Type B pancreatic cell (in vitro differentiated cells): ENCODE data around the gene UMAD1. TPM values are rescaled to one million over a fixed set of nuclear protein-coding genes. Genes with fewer than 3 reads are reported as not detected.

Experiments used
- DNase-seq: peaks from one replicate; pipeline ENCODE4 v3.0.0; 2021; ENCODE audit warnings: mixed read lengths; ENCODE audit not compliant: unreplicated experiment; ENCODE audit errors: extremely low spot score
- H3K27ac Mint-ChIP-seq: 2 replicates; pipeline ENCODE4 v1.8.0; 2021; ENCODE audit warnings: mild to moderate bottlenecking, mixed read lengths
- H3K27me3 Mint-ChIP-seq: 2 replicates; pipeline ENCODE4 v1.8.0; 2021; ENCODE audit warnings: mixed read lengths
- H3K36me3 Mint-ChIP-seq: 2 replicates; pipeline ENCODE4 v1.8.0; 2021; ENCODE audit warnings: mixed read lengths
- H3K4me1 Mint-ChIP-seq: one replicate; pipeline ENCODE4 v1.8.0; 2021; ENCODE audit warnings: mixed read lengths; ENCODE audit not compliant: unreplicated experiment
- H3K4me3 Mint-ChIP-seq: 2 replicates; pipeline ENCODE4 v1.8.0; 2021; ENCODE audit warnings: mild to moderate bottlenecking, mixed read lengths
- H3K9me3 Mint-ChIP-seq: 2 replicates; pipeline ENCODE4 v1.8.0; 2021; ENCODE audit warnings: mixed read lengths
- CTCF ChIP-seq: fragments of 200-600 bp; sonication (generic); conservative IDR thresholded peaks from 2 replicates; pipeline ENCODE4 v1.5.0; 2021; ENCODE audit warnings: antibody characterized with exemption, mild to moderate bottlenecking
- total RNA-seq: library from RNA; stranded (reverse); gene quantifications from 2 replicates; pipeline ENCODE4 v1.2.1, GENCODE V29; 2021; ENCODE audit warnings: low replicate concordance

Gene UMAD1
- total RNA-seq, 1 donor from 2014 or later: 9.0 TPM

- Mint-ChIP-seq H3K9me3 (peaks cover 6% of the 10 kb centered on the region), H3K36me3 (no peaks in the 10 kb centered on the region), H3K4me1 (peaks cover 13% of the 10 kb centered on the region), H3K27ac (no peak overlapping the region), H3K4me3 (no peak overlapping the region), H3K27me3 (no peaks in the 10 kb centered on the region)
- no peak for DNase-seq
- TF ChIP-seq CTCF: no peak
These were observed 283.3 kb downstream of the UMAD1 start for GRCh38 chr7:7923818-7924217.

- DNase-seq: no peak
- TF ChIP-seq CTCF: no peak
- H3K9me3 Mint-ChIP-seq: peaks cover 6% of the 10 kb centered on the region
- H3K27ac Mint-ChIP-seq: no peak overlapping the region
- no peaks in the 10 kb centered on the region for H3K36me3 Mint-ChIP-seq
- peaks cover 13% of the 10 kb centered on the region for H3K4me1 Mint-ChIP-seq
- H3K27me3 Mint-ChIP-seq: no peaks in the 10 kb centered on the region
- no peak overlapping the region for H3K4me3 Mint-ChIP-seq
These were observed 283.8 kb downstream of the UMAD1 start for GRCh38 chr7:7924303-7924702.

Other genes starting within 250 kb of the UMAD1 start
- 0.76 and 3.3 TPM in 2 replicates for gene COL28A1, start 104.9 kb upstream of the UMAD1 start, total RNA-seq
- gene MIOS, start 73.9 kb upstream of the UMAD1 start, total RNA-seq: 43.6 and 49.9 TPM in 2 replicates
- 27.3 and 42.3 TPM in 2 replicates for gene RPA3, start 77.9 kb downstream of the UMAD1 start, total RNA-seq